Measurements from ENCODE around the gene C1orf159. TPM values are rescaled to one million over a fixed set of nuclear protein-coding genes. Genes with fewer than 3 reads are reported as not detected.

The C1orf159 gene
- total and polyA plus RNA-seq, 9 of the 15 experiments (the other 6 are each of a cell fraction or from before 2014, with no cell fraction given) = 0.28 to 54.9 (median 10.6) TPM

DNA sequence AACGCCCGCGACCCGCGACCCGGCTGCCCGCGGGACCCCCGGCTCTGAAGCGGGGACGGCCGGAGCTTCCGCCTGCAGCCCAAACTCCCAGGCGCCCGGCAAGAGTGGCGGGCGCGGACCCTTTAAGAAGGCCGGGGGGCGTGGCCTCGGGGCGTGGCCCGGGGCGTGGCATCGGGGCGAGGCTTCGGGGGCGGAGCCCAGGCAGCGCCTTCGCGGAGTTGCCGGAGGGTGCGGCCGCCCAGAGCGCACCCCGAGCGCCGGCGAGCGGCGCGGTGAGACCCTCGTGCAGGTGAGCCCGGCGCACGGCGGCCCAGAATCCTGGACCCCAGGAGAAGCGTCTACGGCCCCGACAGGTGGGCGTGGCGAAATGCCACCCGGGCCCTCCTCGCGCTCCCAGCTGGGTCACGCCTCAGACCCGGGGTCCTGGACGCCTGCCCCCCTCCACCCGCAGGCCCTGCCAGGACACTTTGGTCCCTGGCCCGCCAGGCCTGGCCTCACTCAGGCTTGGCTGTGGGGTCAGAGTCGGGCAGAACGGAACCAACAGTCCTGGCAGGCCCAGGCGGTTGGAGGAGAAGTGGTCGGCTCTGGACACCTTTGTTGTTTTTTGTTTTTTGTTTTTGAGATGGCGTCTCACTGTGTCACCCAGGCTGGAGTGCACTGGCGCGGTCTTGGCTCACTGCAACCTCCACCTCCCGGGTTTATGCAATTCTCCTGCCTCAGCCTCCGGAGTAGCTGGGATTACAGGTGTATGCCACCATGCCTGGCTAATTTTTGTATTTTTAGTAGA lies 56.2 kb downstream of the C1orf159 start (continued):
- TF ChIP-seq, protein P1, sequence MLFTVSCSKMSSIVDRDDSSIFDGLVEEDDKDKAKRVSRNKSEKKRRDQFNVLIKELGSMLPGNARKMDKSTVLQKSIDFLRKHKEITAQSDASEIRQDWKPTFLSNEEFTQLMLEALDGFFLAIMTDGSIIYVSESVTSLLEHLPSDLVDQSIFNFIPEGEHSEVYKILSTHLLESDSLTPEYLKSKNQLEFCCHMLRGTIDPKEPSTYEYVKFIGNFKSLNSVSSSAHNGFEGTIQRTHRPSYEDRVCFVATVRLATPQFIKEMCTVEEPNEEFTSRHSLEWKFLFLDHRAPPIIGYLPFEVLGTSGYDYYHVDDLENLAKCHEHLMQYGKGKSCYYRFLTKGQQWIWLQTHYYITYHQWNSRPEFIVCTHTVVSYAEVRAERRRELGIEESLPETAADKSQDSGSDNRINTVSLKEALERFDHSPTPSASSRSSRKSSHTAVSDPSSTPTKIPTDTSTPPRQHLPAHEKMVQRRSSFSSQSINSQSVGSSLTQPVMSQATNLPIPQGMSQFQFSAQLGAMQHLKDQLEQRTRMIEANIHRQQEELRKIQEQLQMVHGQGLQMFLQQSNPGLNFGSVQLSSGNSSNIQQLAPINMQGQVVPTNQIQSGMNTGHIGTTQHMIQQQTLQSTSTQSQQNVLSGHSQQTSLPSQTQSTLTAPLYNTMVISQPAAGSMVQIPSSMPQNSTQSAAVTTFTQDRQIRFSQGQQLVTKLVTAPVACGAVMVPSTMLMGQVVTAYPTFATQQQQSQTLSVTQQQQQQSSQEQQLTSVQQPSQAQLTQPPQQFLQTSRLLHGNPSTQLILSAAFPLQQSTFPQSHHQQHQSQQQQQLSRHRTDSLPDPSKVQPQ (CRISPR knock-in tag; IDR thresholded peaks at IDR 0.05; ENCODE audit: borderline replicate concordance) = no peak
- peak; percentile 54 for TF ChIP-seq FOXM1 (IDR thresholded peaks at IDR 0.05; ENCODE audit: low read depth)
- TF ChIP-seq FOXM1 (CRISPR knock-in tag; IDR thresholded peaks at IDR 0.05; ENCODE audit: low read depth) = peak; percentile 63; the same call in 1 of the 2 replicates
- peak; percentile 79; the same call in 1 of the 2 replicates for TF ChIP-seq RB1 (IDR thresholded peaks at IDR 0.05; ENCODE audit: low read depth)
- no peak for TF ChIP-seq ARID1B (IDR thresholded peaks at IDR 0.05)
- TF ChIP-seq, protein P2, sequence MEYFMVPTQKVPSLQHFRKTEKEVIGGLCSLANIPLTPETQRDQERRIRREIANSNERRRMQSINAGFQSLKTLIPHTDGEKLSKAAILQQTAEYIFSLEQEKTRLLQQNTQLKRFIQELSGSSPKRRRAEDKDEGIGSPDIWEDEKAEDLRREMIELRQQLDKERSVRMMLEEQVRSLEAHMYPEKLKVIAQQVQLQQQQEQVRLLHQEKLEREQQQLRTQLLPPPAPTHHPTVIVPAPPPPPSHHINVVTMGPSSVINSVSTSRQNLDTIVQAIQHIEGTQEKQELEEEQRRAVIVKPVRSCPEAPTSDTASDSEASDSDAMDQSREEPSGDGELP (CRISPR knock-in tag; IDR thresholded peaks at IDR 0.05; ENCODE audit: borderline replicate concordance) = peak; percentile 78
- TF ChIP-seq, protein P3, sequence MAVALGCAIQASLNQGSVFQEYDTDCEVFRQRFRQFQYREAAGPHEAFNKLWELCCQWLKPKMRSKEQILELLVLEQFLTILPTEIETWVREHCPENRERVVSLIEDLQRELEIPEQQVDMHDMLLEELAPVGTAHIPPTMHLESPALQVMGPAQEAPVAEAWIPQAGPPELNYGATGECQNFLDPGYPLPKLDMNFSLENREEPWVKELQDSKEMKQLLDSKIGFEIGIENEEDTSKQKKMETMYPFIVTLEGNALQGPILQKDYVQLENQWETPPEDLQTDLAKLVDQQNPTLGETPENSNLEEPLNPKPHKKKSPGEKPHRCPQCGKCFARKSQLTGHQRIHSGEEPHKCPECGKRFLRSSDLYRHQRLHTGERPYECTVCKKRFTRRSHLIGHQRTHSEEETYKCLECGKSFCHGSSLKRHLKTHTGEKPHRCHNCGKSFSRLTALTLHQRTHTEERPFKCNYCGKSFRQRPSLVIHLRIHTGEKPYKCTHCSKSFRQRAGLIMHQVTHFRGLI (CRISPR knock-in tag; IDR thresholded peaks at IDR 0.05) = no peak
- 0 out of 4 replicates have a peak, but pooled peaks of 1 of the 2 experiments have one; percentile 33 for TF ChIP-seq KDM4B (IDR thresholded peaks at IDR 0.05; ENCODE audit: borderline replicate concordance in 2 of 2, low read depth in 1 of 2)
- TF ChIP-seq FOXJ2 (tag; IDR thresholded peaks at IDR 0.05) = no peak
- 0 out of 2 replicates have a peak, but pooled peaks have one; percentile 14 for TF ChIP-seq ERF (CRISPR knock-in tag; IDR thresholded peaks at IDR 0.05)
- no peak for TF ChIP-seq ZNF232 (CRISPR knock-in tag; IDR thresholded peaks at IDR 0.05)
- no peak for TF ChIP-seq HNRNPH1 (optimal IDR thresholded peaks at IDR 0.05; ENCODE audit: low read depth, low read length)
- TF ChIP-seq NFIC (IDR thresholded peaks at IDR 0.05) = 0 out of 2 replicates have a peak, but pooled peaks have one; percentile 2
- TF ChIP-seq, protein P4, sequence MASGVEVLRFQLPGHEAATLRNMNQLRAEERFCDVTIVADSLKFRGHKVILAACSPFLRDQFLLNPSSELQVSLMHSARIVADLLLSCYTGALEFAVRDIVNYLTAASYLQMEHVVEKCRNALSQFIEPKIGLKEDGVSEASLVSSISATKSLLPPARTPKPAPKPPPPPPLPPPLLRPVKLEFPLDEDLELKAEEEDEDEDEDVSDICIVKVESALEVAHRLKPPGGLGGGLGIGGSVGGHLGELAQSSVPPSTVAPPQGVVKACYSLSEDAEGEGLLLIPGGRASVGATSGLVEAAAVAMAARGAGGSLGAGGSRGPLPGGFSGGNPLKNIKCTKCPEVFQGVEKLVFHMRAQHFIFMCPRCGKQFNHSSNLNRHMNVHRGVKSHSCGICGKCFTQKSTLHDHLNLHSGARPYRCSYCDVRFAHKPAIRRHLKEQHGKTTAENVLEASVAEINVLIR (CRISPR knock-in tag; IDR thresholded peaks at IDR 0.05) = no peak
- TF ChIP-seq HDAC8 (tag; IDR thresholded peaks at IDR 0.05) = peak; percentile 75; the same call in 1 of the 2 replicates
- TF ChIP-seq RHOXF2B (CRISPR knock-in tag; conservative IDR thresholded peaks at IDR 0.05) = 0 out of 2 replicates have a peak, but pooled peaks have one; percentile 32
- TF ChIP-seq POLR2G (IDR thresholded peaks at IDR 0.05; ENCODE audit: low read depth, low read length) = peak; percentile 84
- TF ChIP-seq, protein P5, sequence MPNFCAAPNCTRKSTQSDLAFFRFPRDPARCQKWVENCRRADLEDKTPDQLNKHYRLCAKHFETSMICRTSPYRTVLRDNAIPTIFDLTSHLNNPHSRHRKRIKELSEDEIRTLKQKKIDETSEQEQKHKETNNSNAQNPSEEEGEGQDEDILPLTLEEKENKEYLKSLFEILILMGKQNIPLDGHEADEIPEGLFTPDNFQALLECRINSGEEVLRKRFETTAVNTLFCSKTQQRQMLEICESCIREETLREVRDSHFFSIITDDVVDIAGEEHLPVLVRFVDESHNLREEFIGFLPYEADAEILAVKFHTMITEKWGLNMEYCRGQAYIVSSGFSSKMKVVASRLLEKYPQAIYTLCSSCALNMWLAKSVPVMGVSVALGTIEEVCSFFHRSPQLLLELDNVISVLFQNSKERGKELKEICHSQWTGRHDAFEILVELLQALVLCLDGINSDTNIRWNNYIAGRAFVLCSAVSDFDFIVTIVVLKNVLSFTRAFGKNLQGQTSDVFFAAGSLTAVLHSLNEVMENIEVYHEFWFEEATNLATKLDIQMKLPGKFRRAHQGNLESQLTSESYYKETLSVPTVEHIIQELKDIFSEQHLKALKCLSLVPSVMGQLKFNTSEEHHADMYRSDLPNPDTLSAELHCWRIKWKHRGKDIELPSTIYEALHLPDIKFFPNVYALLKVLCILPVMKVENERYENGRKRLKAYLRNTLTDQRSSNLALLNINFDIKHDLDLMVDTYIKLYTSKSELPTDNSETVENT (CRISPR knock-in tag; IDR thresholded peaks at IDR 0.05) = peak; percentile 69; the same call in 1 of the 2 replicates
